Activated B cell treated with CpG ODN at 0.5 μM for 24 hours (primary cell): ENCODE data around the gene ALK. TPM values are rescaled to one million over a fixed set of nuclear protein-coding genes. Genes with fewer than 3 reads are reported as not detected.

ENCODE experiments used
- ATAC-seq: fragments of 200-7000 bp; cut with Tn5 transposase; one replicate; pipeline ENCODE4 v1.10.0; 2021; ENCODE audit warnings: low read depth, mild to moderate bottlenecking, moderate library complexity
- CTCF ChIA-PET: fragments of 350-600 bp; sonication (Branson Sonifier 250); formaldehyde crosslinking; loops from one replicate; lab custom pipeline; 2021; ENCODE audit warnings: antibody characterized with exemption; lab: Charles Lee
- POLR2A ChIA-PET: fragments of 350-600 bp; sonication (Branson Sonifier 250); formaldehyde crosslinking; loops from one replicate; lab custom pipeline; 2021; ENCODE audit warnings: antibody characterized with exemption; lab: Charles Lee
- DNase-seq: peaks from one replicate; pipeline ENCODE4 v3.0.0; 2022
- H3K27ac Mint-ChIP-seq: one replicate; pipeline ENCODE4 v1.8.0; 2020; ENCODE audit warnings: mixed read lengths
- H3K27me3 Mint-ChIP-seq: one replicate; pipeline ENCODE4 v1.8.0; 2021; ENCODE audit warnings: mixed read lengths
- H3K36me3 Mint-ChIP-seq: one replicate; pipeline ENCODE4 v1.8.0; 2021; ENCODE audit warnings: low read depth, mixed read lengths
- H3K4me1 Mint-ChIP-seq: one replicate; pipeline ENCODE4 v1.8.0; 2021; ENCODE audit warnings: mixed read lengths
- H3K4me3 Mint-ChIP-seq: one replicate; pipeline ENCODE4 v1.8.0; 2020; ENCODE audit warnings: mild to moderate bottlenecking, mixed read lengths
- H3K9me3 Mint-ChIP-seq: one replicate; pipeline ENCODE4 v1.8.0; 2020; ENCODE audit warnings: mixed read lengths
- CTCF ChIP-seq: fragments of 200-600 bp; IDR thresholded peaks from one replicate; pipeline ENCODE4 v1.8.0; 2022; ENCODE audit warnings: antibody characterized with exemption, mild to moderate bottlenecking
- intact Hi-C: fragments of 100-400 bp; cut with micrococcal nuclease; formaldehyde crosslinking; loops from one replicate; pipeline ENCODE4 v1.15.1; 2024
- total RNA-seq: library from RNA; stranded (reverse); gene quantifications from 2 replicates; pipeline ENCODE4 v1.2.3, GENCODE V29; 2022

Gene ALK
- total RNA-seq, 1 donor from 2014 or later: not detected

- CTCF ChIA-PET: no interaction called here
- Mint-ChIP-seq H3K27me3 (peaks cover 9% of the 10 kb centered on the region), H3K9me3 (no peaks in the 10 kb centered on the region), H3K27ac (no peak overlapping the region), H3K36me3 (no peaks in the 10 kb centered on the region), H3K4me3 (no peak overlapping the region), H3K4me1 (no peaks in the 10 kb centered on the region)
- intact Hi-C loops: no loop called here
- DNase-seq: no peak
- TF ChIP-seq CTCF: no peak
- no peak for ATAC-seq
- POLR2A ChIA-PET: no interaction called here
These were observed 549.2 kb downstream of the ALK start for GRCh38 chr2:29372185-29372584.

- Mint-ChIP-seq H3K27me3 (peaks cover 9% of the 10 kb centered on the region), H3K27ac (no peak overlapping the region), H3K9me3 (no peaks in the 10 kb centered on the region), H3K4me1 (no peaks in the 10 kb centered on the region), H3K4me3 (no peak overlapping the region), H3K36me3 (no peaks in the 10 kb centered on the region)
- DNase-seq: no peak
- no peak for ATAC-seq
- ChIA-PET POLR2A (no interaction called here), CTCF (no interaction called here)
- intact Hi-C loops: no loop called here
- TF ChIP-seq CTCF: no peak
These were observed 550.7 kb downstream of the ALK start for GRCh38 chr2:29370581-29371125.

GRCh38 chr2:29370173-29370572, 551.2 kb downstream of the ALK start:
- no peaks in the 10 kb centered on the region for H3K9me3 Mint-ChIP-seq
- H3K4me1 Mint-ChIP-seq: no peaks in the 10 kb centered on the region
- no peak for ATAC-seq
- no peak overlapping the region for H3K27ac Mint-ChIP-seq
- CTCF ChIA-PET: no interaction called here
- no peak for DNase-seq
- H3K36me3 Mint-ChIP-seq: no peaks in the 10 kb centered on the region
- POLR2A ChIA-PET: no interaction called here
- intact Hi-C loops: no loop called here
- TF ChIP-seq CTCF: no peak
- peaks cover 9% of the 10 kb centered on the region for H3K27me3 Mint-ChIP-seq
- H3K4me3 Mint-ChIP-seq: no peak overlapping the region

- Mint-ChIP-seq H3K9me3 (no peaks in the 10 kb centered on the region), H3K27me3 (peaks cover 9% of the 10 kb centered on the region), H3K4me1 (no peaks in the 10 kb centered on the region), H3K27ac (no peak overlapping the region), H3K4me3 (no peak overlapping the region), H3K36me3 (no peaks in the 10 kb centered on the region)
- ATAC-seq: no peak
- DNase-seq: no peak
- POLR2A ChIA-PET: interaction anchor here (0.6 kb wide), 1 partner anchor 48 kb away, joined by 3 read pairs; no protein-coding TSS in a partner anchor
- CTCF ChIA-PET: no interaction called here
- intact Hi-C loops: no loop called here
- no peak for TF ChIP-seq CTCF
These were observed 552.7 kb downstream of the ALK start for GRCh38 chr2:29368659-29369040.

- H3K36me3 Mint-ChIP-seq: no peaks in the 10 kb centered on the region
- no peak overlapping the region for H3K27ac Mint-ChIP-seq
- no peak for DNase-seq
- intact Hi-C loops: no loop called here
- H3K4me1 Mint-ChIP-seq: no peaks in the 10 kb centered on the region
- ATAC-seq: no peak
- CTCF ChIA-PET: no interaction called here
- H3K4me3 Mint-ChIP-seq: no peak overlapping the region
- peaks cover 9% of the 10 kb centered on the region for H3K27me3 Mint-ChIP-seq
- no peak for TF ChIP-seq CTCF
- POLR2A ChIA-PET: interaction anchor here (0.6 kb wide), 1 partner anchor 48 kb away, joined by 3 read pairs; no protein-coding TSS in a partner anchor
- no peaks in the 10 kb centered on the region for H3K9me3 Mint-ChIP-seq
These were observed 553.3 kb downstream of the ALK start for GRCh38 chr2:29367986-29368658.
